Right lobe of liver (tissue), 6 donors: Measurements from ENCODE around the gene IL4I1. TPM values are rescaled to one million over a fixed set of nuclear protein-coding genes. Genes with fewer than 3 reads are reported as not detected.

Source experiments
- ATAC-seq, 4 donors: fragments of 200-7000 bp; cut with Tn5 transposase; one replicate each; pipeline ENCODE4 v1.9.1; 2020; ENCODE audit warnings: mild to moderate bottlenecking in 4 of 4, moderate library complexity in 4 of 4
- DNase-seq, 3 donors: peaks; one replicate each; pipeline ENCODE4 v3.0.0-alpha.2; 2020
- H3K27ac ChIP-seq, 3 donors: fragments of 200-600 bp; one replicate each; pipeline ENCODE4 v1.8.0; 2022
- H3K27me3 ChIP-seq, 2 donors: fragments of 200-600 bp; one replicate each; pipeline ENCODE4 v1.8.0; 2022
- H3K36me3 ChIP-seq, 4 donors: fragments of 200-600 bp; sonication (generic) in 1 of 4; one replicate each; pipeline versions ENCODE4 v1.5.1 to v1.8.0; 2017 to 2022; ENCODE audit warnings: control low read depth in 1 of 4
- H3K4me1 ChIP-seq, 4 donors: fragments of 200-600 bp; sonication (generic) in 1 of 4; one replicate each; pipeline versions ENCODE4 v1.5.1 to v1.8.0; 2017 to 2022; ENCODE audit warnings: control low read depth in 1 of 4
- H3K4me3 ChIP-seq, 3 donors: fragments of 200-600 bp; one replicate each; pipeline ENCODE4 v1.8.0; 2022
- H3K9me3 ChIP-seq, 4 donors: fragments of 200-600 bp; sonication (generic) in 1 of 4; one replicate each; pipeline versions ENCODE4 v1.5.1 to v1.8.0; 2017 to 2022; ENCODE audit warnings: control low read depth in 1 of 4
- CTCF ChIP-seq, 4 donors: fragments of 200-600 bp in 3 of 4; fragments of 450-650 bp in 1 of 4; IDR thresholded peaks; one replicate each; pipeline versions ENCODE4 v1.5.1 to v1.8.0; 2016 to 2022; ENCODE audit warnings: antibody characterized with exemption in 4 of 4, mild to moderate bottlenecking in 2 of 4
- POLR2A ChIP-seq: fragments of 450-650 bp; IDR thresholded peaks from one replicate; pipeline ENCODE4 v1.6.1; 2017; ENCODE audit warnings: antibody characterized with exemption, mild to moderate bottlenecking
- WGBS: methylation state at CpG from one replicate; pipeline ENCODE4 v1.1.6; 2018; ENCODE audit warnings: low coverage, low lambda C conversion rate; ENCODE audit not compliant: insufficient coverage; ENCODE audit errors: missing lambda C conversion rate; 5-methylcytosine and 5-hydroxymethylcytosine counted together
- intact Hi-C, 2 donors: fragments of 100-400 bp; cut with DNase I; formaldehyde crosslinking; loops; one replicate each; pipeline versions ENCODE4 v1.11.2 to v1.14.1; 2022
- total RNA-seq, 6 experiments: library from RNA; depleted of rRNA in 2 of 6; stranded (reverse); fragments of >200 nt in 2 of 6; fragmentation: NEBNext Ultra II Directional in 3 of 6; extraction: Animal tissue kit (Norgen Biotek cat#: 25700) in 3 of 6; gene quantifications; one replicate each; pipeline versions ENCODE4 v1.1.0 to v1.2.4, GENCODE V29; 2016 to 2023
- donor health status: DM: no; HTN: yes; CAD: no.
- donor health status: DM: no; HTN: no; CAD: no.
- donor health status: DM: no; HTN: no; CAD: no.
- donor health status: DM: no; HTN: yes; CAD: no.
- donor health status: DM: no; HTN: yes; CAD: no.

Gene IL4I1
- total RNA-seq, 6 experiments from 2014 or later = 0.56 to 4.2 (median 1.0) TPM; not detected in 3

GRCh38 chr19:49848938-49849337 lies 47.7 kb downstream of the IL4I1 start:
- no peak for TF ChIP-seq CTCF (IDR thresholded peaks at IDR 0.05)
- no peak for TF ChIP-seq POLR2A
- H3K27ac ChIP-seq = no peak overlapping the region
- H3K4me1 ChIP-seq = peaks cover 0 to 22% (median 6%) of the 10 kb centered on the region in 4 donors
- DNase-seq (no peak), ATAC-seq (no peak)
- H3K4me3 ChIP-seq = no peak overlapping the region
- no peaks in the 10 kb centered on the region for H3K9me3 ChIP-seq
- no peaks in the 10 kb centered on the region for H3K27me3 ChIP-seq
- no peaks in the 10 kb centered on the region for H3K36me3 ChIP-seq
- intact Hi-C loops = no loop called here
- 88% methylated on average over 3 of the region's 3 CpGs for WGBS

- intact Hi-C loops = no loop called here
- ATAC-seq (no peak), DNase-seq (no peak)
- Histone ChIP-seq H3K4me1 (peaks cover 0 to 16% (median 6%) of the 10 kb centered on the region in 4 donors), H3K9me3 (no peaks in the 10 kb centered on the region), H3K4me3 (no peak overlapping the region), H3K27me3 (no peaks in the 10 kb centered on the region), H3K27ac (no peak overlapping the region), H3K36me3 (no peaks in the 10 kb centered on the region)
- 83% methylated on average over 10 of the region's 10 CpGs for WGBS
- TF ChIP-seq POLR2A (no peak), CTCF (IDR thresholded peaks at IDR 0.05) (no peak)
Observed at GRCh38 chr19:49847731-49848696, 48.7 kb downstream of the IL4I1 start.

DNA sequence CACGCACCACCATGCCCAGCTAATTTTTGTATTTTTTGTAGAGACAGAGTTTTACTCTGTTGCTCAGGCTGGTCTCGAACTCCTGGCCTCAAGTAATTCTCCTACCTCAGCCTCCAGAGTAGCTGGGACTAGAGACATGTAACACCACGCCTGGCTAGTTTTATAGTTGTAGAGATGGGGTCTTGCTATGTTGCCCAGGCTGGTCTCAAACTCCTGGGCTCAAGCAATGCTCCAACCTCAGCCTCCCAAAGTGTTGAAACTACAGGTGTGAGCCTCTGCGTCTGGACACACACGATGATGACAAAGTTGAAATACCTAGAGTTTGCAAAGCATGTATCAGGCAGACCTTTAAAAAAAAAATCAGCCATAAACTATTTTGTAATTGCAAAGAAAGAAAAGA lies 50.3 kb downstream of the IL4I1 start:
- WGBS = 67% methylated on average over 4 of the region's 5 CpGs
- TF ChIP-seq POLR2A = no peak
- no peak for TF ChIP-seq CTCF (IDR thresholded peaks at IDR 0.05)
- intact Hi-C loops = no loop called here

DNA sequence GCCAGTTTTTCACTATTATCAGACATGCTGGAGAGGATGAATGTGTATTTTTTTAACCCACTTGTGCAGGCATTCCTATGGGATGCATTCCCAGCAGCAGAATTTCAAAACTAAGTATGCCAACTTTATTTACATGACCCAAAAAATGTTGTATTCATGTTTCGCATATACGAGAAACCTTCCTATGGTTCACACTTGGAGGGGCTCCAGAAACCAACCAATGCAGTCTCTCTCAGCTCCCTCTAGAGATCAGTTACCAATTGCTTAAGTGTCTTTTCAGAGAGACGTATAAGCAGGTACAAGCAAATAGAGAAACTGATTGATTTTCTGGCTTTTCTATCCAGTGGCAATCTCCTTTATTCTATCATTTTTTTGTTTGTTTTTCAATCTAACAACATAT lies 51.3 kb downstream of the IL4I1 start:
- intact Hi-C loops = no loop called here
- Histone ChIP-seq H3K9me3 (no peaks in the 10 kb centered on the region), H3K27me3 (no peaks in the 10 kb centered on the region), H3K4me3 (no peak overlapping the region), H3K36me3 (no peaks in the 10 kb centered on the region), H3K27ac (no peak overlapping the region), H3K4me1 (peaks cover 0 to 5% (median 1%) of the 10 kb centered on the region in 4 donors)
- DNase-seq = no peak
- TF ChIP-seq POLR2A = no peak
- no peak for TF ChIP-seq CTCF (IDR thresholded peaks at IDR 0.05)
- no peak for ATAC-seq
- 46% methylated on average over 3 of the region's 3 CpGs for WGBS

More for the DNA sequence above, 50.3 kb downstream of the IL4I1 start:
- Histone ChIP-seq H3K27me3 (no peaks in the 10 kb centered on the region), H3K27ac (no peak overlapping the region), H3K9me3 (no peaks in the 10 kb centered on the region), H3K4me3 (no peak overlapping the region), H3K4me1 (peaks cover 0 to 5% (median 1%) of the 10 kb centered on the region in 4 donors), H3K36me3 (no peaks in the 10 kb centered on the region)
- DNase-seq (no peak), ATAC-seq (no peak)
